Measurements from ENCODE around the gene KRTAP5-3.

The KRTAP5-3 gene

GRCh38 chr11:1561266-1561665 lies 47.0 kb downstream of the KRTAP5-3 start:
- DNase-seq (ENCODE audit: low read depth) = no peak
- no peak overlapping the region for H3K4me3 ChIP-seq (ENCODE audit: low read depth, low read length)
- TF ChIP-seq MAX (IDR thresholded peaks at IDR 0.05; ENCODE audit: low read depth, low read length) (no peak), POLR2A (IDR thresholded peaks at IDR 0.05; ENCODE audit: extremely low read depth, insufficient read length) (no peak), CTCF (IDR thresholded peaks at IDR 0.05; ENCODE audit: low read depth, low read length) (no peak), MYC (IDR thresholded peaks at IDR 0.05; ENCODE audit: low read depth, low read length) (no peak)

GRCh38 chr11:1560649-1561251 lies 47.5 kb downstream of the KRTAP5-3 start:
- no peak overlapping the region for H3K4me3 ChIP-seq (ENCODE audit: low read depth, low read length)
- no peak for TF ChIP-seq MAX (IDR thresholded peaks at IDR 0.05; ENCODE audit: low read depth, low read length)
- TF ChIP-seq MYC (IDR thresholded peaks at IDR 0.05; ENCODE audit: low read depth, low read length) = no peak
- no peak for TF ChIP-seq POLR2A (IDR thresholded peaks at IDR 0.05; ENCODE audit: extremely low read depth, insufficient read length)
- TF ChIP-seq CTCF (IDR thresholded peaks at IDR 0.05; ENCODE audit: low read depth, low read length) = no peak
- DNase-seq (ENCODE audit: low read depth) = no peak

GRCh38 chr11:1560002-1560648 lies 48.1 kb downstream of the KRTAP5-3 start:
- DNase-seq (ENCODE audit: low read depth) = no peak
- no peak for TF ChIP-seq MAX (IDR thresholded peaks at IDR 0.05; ENCODE audit: low read depth, low read length)
- no peak for TF ChIP-seq CTCF (IDR thresholded peaks at IDR 0.05; ENCODE audit: low read depth, low read length)
- H3K4me3 ChIP-seq (ENCODE audit: low read depth, low read length) = no peak overlapping the region

- H3K4me3 ChIP-seq (ENCODE audit: low read depth, low read length) = no peak overlapping the region
- DNase-seq (ENCODE audit: low read depth) = no peak
- no peak for TF ChIP-seq MAX (IDR thresholded peaks at IDR 0.05; ENCODE audit: low read depth, low read length)
Measured at GRCh38 chr11:1559111-1559951, 48.9 kb downstream of the KRTAP5-3 start.

GRCh38 chr11:1558775-1559110 lies 49.5 kb downstream of the KRTAP5-3 start:
- no peak overlapping the region for H3K4me3 ChIP-seq (ENCODE audit: low read depth, low read length)

More at GRCh38 chr11:1558775-1559110, 49.5 kb downstream of the KRTAP5-3 start:
- no peak for DNase-seq (ENCODE audit: low read depth)
- TF ChIP-seq MYC (IDR thresholded peaks at IDR 0.05; ENCODE audit: low read depth, low read length) (no peak), POLR2A (IDR thresholded peaks at IDR 0.05; ENCODE audit: extremely low read depth, insufficient read length) (no peak), CTCF (IDR thresholded peaks at IDR 0.05; ENCODE audit: low read depth, low read length) (no peak), MAX (IDR thresholded peaks at IDR 0.05; ENCODE audit: low read depth, low read length) (no peak)
